ENCODE results near the gene AGPAT2. TPM values are rescaled to one million over a fixed set of nuclear protein-coding genes. Genes with fewer than 3 reads are reported as not detected.
A peak's percentile ranks its signal among the peaks of the same experiment; 100 is the strongest.

Gene AGPAT2
- total RNA-seq, 1 donor from 2014 or later = 106 TPM

- peaks cover 52% of the 10 kb centered on the region for H3K4me1 ChIP-seq
- no peaks in the 10 kb centered on the region for H3K9me3 ChIP-seq
- TF ChIP-seq CTCF (IDR thresholded peaks at IDR 0.05) = no peak
- peak; percentile 5 to 17 for ATAC-seq
- H3K27me3 ChIP-seq (ENCODE audit: low read depth) = peaks cover 11% of the 10 kb centered on the region
- no peak overlapping the region for H3K4me3 ChIP-seq
- DNase-seq = peak; percentile 77
- H3K36me3 ChIP-seq = no peaks in the 10 kb centered on the region
- H3K27ac ChIP-seq = peak overlapping the region; percentile 51
- intact Hi-C loops (cut with DNase I) = no loop called here
Observed at GRCh38 chr9:136697821-136698526, 10.7 kb upstream of the AGPAT2 start.

GRCh38 chr9:136697146-136697820, 10.0 kb upstream of the AGPAT2 start:
- peaks cover 11% of the 10 kb centered on the region for H3K27me3 ChIP-seq (ENCODE audit: low read depth)
- DNase-seq (no peak), ATAC-seq (no peak)
- intact Hi-C loops (cut with DNase I) = no loop called here
- H3K4me1 ChIP-seq = peaks cover 59% of the 10 kb centered on the region
- H3K36me3 ChIP-seq = no peaks in the 10 kb centered on the region
- no peak overlapping the region for H3K4me3 ChIP-seq
- H3K27ac ChIP-seq = peak overlapping the region; percentile 51
- TF ChIP-seq CTCF (IDR thresholded peaks at IDR 0.05) = no peak
- H3K9me3 ChIP-seq = no peaks in the 10 kb centered on the region

- Histone ChIP-seq H3K4me1 (peaks cover 59% of the 10 kb centered on the region), H3K27ac (peak overlapping the region; percentile 69), H3K36me3 (no peaks in the 10 kb centered on the region), H3K9me3 (no peaks in the 10 kb centered on the region), H3K4me3 (no peak overlapping the region), H3K27me3 (ENCODE audit: low read depth) (peaks cover 11% of the 10 kb centered on the region)
- no peak for ATAC-seq
- intact Hi-C loops (cut with DNase I) = no loop called here
- DNase-seq = no peak
- TF ChIP-seq CTCF (IDR thresholded peaks at IDR 0.05) = no peak
Observed at GRCh38 chr9:136696502-136696901, 9.2 kb upstream of the AGPAT2 start.

- no peak for TF ChIP-seq CTCF (IDR thresholded peaks at IDR 0.05)
- no peaks in the 10 kb centered on the region for H3K36me3 ChIP-seq
- DNase-seq (no peak), ATAC-seq (no peak)
- H3K9me3 ChIP-seq = no peaks in the 10 kb centered on the region
- intact Hi-C loops (cut with DNase I) = no loop called here
- H3K27me3 ChIP-seq (ENCODE audit: low read depth) = peaks cover 10% of the 10 kb centered on the region
- peaks cover 55% of the 10 kb centered on the region for H3K4me1 ChIP-seq
- H3K4me3 ChIP-seq = no peak overlapping the region
- H3K27ac ChIP-seq = peak overlapping the region; percentile 69
Observed at GRCh38 chr9:136695955-136696354, 8.7 kb upstream of the AGPAT2 start.

- DNase-seq (peak; percentile 87), ATAC-seq (peak; percentile 75 to 77)
- intact Hi-C loops (cut with DNase I) = no loop called here
- Histone ChIP-seq H3K27ac (peak overlapping the region; percentile 69), H3K4me3 (no peak overlapping the region), H3K9me3 (no peaks in the 10 kb centered on the region), H3K27me3 (ENCODE audit: low read depth) (peaks cover 5% of the 10 kb centered on the region), H3K36me3 (no peaks in the 10 kb centered on the region), H3K4me1 (peaks cover 55% of the 10 kb centered on the region)
- TF ChIP-seq CTCF (IDR thresholded peaks at IDR 0.05) = no peak
Observed at GRCh38 chr9:136695435-136695895, 8.2 kb upstream of the AGPAT2 start.

All from lower lobe of right lung (tissue), 2 donors.